Measurements from ENCODE around the gene DOK4.

Gene DOK4

DNA sequence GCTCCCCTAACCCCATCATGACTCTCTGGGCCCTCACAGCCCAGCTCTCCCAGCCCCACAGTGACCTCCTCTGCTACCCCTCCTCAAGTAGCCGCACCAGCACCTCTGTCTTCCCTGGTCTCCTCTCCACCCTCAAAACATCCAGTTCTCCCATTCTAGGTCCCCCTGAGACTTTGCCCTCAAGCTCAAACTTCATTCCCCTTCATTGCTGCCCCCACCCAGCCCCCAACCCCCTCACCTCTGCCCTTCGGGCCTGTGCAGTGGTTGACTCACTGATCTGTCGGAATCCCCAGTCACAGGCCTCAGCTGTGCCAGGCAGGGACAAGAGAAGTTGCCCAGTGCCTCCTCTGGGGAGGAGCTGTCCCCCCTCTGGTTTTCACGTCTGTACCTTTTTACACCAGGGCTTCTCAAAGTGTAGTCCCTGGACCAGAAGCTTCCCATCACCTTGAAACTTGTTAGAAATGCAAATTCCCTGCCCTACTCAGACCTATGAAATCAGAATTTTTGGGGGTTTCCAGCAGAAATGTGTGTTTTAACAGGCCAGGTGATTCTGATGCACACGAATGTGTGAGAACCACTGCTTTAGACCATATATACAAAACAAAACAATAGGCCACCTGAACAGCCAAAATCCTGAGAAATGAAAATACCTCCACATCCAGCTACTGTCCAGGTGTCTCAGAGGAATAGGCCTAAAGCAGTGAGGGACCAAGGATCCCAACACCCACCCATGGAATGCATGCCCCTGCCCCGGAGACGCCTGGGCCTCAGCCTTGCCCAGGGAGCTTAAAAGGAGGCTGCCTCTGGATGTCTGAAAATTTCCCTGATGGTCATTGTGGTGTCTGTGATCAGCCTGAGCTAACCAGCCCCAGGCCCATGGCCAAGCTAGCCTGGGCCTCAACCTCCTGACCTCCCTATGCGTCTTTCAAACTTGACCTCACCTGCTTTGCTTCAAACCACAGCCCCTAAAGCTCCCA is 853 bp upstream of the DOK4 start:
- H3K9ac ChIP-seq (ENCODE audit: low read length), result no peak overlapping the region
- H3K27me3 ChIP-seq (ENCODE audit: control insufficient read depth, insufficient read depth, low read length), result no peaks in the 10 kb centered on the region
- no peaks in the 10 kb centered on the region for H3K9me3 ChIP-seq (ENCODE audit: control insufficient read depth, low read length)
- H3K4me3 ChIP-seq (ENCODE audit: low read length), result no peak overlapping the region
- H3K36me3 ChIP-seq (ENCODE audit: control insufficient read depth, insufficient read depth, low read length), result no peaks in the 10 kb centered on the region
- H3K4me1 ChIP-seq (ENCODE audit: control insufficient read depth, insufficient read depth, low read length), result peaks cover 29% of the 10 kb centered on the region

DNA sequence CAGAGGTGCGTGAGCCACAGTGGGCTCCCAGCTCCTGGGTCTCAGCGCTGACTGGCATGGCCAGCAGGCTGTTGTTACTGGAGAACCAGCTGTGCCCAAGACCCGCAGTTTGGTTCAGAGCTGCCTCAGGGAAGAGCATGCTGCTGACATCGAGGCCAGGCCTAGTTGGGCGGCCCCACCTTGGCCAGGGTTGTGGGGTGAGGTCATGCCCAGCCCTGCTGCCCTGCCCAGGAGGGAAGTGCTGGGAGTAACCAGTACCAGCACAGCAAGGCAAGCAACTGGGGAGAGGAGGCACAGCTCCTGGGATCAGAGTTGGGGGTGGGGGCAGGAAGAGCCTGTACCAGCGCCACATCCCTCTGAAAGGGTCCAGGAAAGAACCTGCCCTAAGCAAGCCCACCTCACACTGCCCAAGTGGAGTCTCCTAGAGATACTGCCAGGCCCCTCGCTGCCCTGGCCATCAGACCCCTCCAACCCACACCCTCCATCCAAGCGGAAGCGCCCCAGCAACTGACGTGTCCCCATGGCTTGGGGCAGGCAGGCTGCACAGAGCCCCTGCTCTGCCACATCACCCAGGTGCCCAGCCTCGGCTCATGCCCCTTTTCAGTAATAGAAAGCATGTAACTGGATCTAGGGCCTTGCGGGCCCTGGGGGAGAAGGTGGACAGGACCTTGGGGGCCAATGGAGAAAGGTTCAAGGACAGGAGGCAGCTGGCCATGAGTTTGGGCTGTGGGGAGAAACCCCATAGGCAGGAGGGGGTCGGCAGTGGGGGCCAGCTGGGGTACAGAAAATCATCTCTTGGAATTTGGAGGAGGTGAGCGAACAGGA is 990 bp downstream of the DOK4 start:
- peak overlapping the region; percentile 69 for H3K4me3 ChIP-seq (ENCODE audit: low read length)
- peaks cover 42% of the 10 kb centered on the region for H3K4me1 ChIP-seq (ENCODE audit: control insufficient read depth, insufficient read depth, low read length)
- no peaks in the 10 kb centered on the region for H3K36me3 ChIP-seq (ENCODE audit: control insufficient read depth, insufficient read depth, low read length)
- H3K9me3 ChIP-seq (ENCODE audit: control insufficient read depth, low read length), result no peaks in the 10 kb centered on the region
- H3K27me3 ChIP-seq (ENCODE audit: control insufficient read depth, insufficient read depth, low read length), result no peaks in the 10 kb centered on the region
- H3K9ac ChIP-seq (ENCODE audit: low read length), result peak overlapping the region; percentile 96

DNA sequence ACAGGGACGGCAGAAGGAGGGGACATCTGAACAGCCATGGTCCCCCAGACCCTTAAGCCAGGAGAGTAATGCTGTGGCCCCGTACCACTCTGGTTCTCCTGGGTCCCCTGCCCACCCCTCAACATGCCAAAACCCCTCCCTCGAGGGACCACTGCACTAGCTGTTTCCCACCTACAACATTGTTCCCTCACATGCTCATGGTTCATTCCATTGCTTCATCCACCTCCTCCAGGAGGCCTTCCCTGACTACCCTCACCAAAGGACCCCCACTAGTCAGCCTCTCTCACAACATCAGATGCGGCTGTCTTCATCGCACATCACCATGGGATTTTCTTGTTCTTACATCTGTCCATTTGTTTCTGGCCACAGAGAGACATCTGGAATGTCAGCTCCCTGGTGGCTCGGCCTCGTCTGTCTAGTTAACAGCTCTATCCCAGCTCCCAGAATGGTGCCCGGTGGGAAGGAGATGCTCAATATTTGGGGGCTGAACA is 1.7 kb downstream of the DOK4 start:
- peak overlapping the region; percentile 69 for H3K4me3 ChIP-seq (ENCODE audit: low read length)
- no peaks in the 10 kb centered on the region for H3K36me3 ChIP-seq (ENCODE audit: control insufficient read depth, insufficient read depth, low read length)
- no peaks in the 10 kb centered on the region for H3K9me3 ChIP-seq (ENCODE audit: control insufficient read depth, low read length)
- H3K9ac ChIP-seq (ENCODE audit: low read length), result peak overlapping the region; percentile 96
- H3K27me3 ChIP-seq (ENCODE audit: control insufficient read depth, insufficient read depth, low read length), result no peaks in the 10 kb centered on the region
- H3K4me1 ChIP-seq (ENCODE audit: control insufficient read depth, insufficient read depth, low read length), result peaks cover 49% of the 10 kb centered on the region

DNA sequence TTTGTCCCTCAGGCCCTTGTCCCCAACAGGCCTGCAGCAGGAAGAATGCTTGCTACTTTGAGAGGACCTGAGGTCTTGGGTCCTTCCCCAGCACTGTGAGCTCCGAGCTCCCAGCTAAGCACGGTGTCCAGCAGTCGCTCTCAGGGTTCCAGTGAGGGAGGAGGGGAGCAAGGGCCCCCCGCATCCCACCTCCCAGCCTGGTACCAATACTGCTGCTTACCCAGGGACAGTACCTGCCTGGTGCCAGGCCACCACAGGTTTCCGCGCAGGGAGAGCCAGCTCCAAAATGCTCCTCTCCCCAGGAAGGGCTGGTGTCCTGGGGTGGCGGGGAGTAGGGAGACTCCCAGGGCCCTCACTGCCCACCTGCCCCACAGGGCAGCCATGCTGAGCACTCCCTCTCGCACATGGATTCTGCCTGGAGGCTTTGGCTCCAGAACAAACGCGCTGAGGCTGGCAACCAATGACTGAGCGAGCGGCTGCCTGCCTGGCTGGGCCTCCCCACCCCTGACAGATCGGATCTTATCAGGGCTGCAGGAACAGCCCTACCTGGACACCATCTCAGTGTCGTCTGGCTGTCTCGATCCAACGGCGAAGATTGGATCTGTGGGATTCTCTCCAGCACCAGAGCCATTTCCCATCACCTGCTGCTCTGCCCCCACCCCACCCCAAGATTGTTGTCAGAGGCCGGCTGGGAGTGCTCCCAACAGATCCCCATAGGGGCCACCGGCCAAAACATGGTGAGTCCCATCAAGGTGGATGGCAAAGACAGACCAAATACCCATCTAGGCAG is 2.4 kb downstream of the DOK4 start:
- Histone ChIP-seq H3K27me3 (ENCODE audit: control insufficient read depth, insufficient read depth, low read length) (no peaks in the 10 kb centered on the region), H3K4me3 (ENCODE audit: low read length) (no peak overlapping the region), H3K4me1 (ENCODE audit: control insufficient read depth, insufficient read depth, low read length) (peaks cover 55% of the 10 kb centered on the region), H3K9ac (ENCODE audit: low read length) (peak overlapping the region; percentile 31), H3K9me3 (ENCODE audit: control insufficient read depth, low read length) (no peaks in the 10 kb centered on the region), H3K36me3 (ENCODE audit: control insufficient read depth, insufficient read depth, low read length) (no peaks in the 10 kb centered on the region)

DNA sequence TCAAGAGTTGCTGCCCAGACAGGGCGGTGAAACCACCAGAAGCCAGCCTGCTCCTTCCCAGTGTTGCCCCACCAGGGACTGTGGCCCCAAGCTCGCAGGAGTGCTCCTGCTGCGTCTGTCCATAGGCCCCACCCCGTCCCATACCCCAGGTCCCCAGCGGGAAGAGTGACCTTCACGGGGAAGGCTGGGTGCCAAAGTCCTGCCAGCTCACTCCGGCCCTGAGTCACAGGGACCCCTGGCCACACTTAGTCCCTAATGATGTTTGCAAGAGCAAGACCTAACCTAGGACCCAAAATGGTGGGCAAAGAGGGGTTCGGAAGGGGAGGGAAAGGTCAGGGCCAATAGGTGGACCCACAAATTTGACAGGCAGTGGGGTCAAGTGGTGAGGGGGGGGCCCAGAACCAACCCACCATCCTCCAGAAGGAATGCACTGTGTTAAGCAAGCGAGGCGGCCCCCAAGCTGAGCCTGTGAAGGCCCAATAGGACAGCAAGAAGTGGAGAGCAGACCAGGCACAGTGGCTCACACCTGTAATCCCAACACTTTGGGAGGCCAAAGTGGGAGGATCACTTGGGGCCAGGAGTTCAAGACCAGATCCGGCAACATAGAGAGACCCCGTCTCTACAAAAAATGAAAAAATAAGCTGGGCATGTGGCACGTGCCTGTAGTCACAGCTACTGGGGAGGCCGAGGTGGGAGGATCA is 3.3 kb downstream of the DOK4 start:
- H3K4me3 ChIP-seq (ENCODE audit: low read length), result no peak overlapping the region
- H3K36me3 ChIP-seq (ENCODE audit: control insufficient read depth, insufficient read depth, low read length), result no peaks in the 10 kb centered on the region
- no peaks in the 10 kb centered on the region for H3K9me3 ChIP-seq (ENCODE audit: control insufficient read depth, low read length)
- H3K4me1 ChIP-seq (ENCODE audit: control insufficient read depth, insufficient read depth, low read length), result peaks cover 65% of the 10 kb centered on the region
- no peak overlapping the region for H3K9ac ChIP-seq (ENCODE audit: low read length)
- H3K27me3 ChIP-seq (ENCODE audit: control insufficient read depth, insufficient read depth, low read length), result no peaks in the 10 kb centered on the region

DNA sequence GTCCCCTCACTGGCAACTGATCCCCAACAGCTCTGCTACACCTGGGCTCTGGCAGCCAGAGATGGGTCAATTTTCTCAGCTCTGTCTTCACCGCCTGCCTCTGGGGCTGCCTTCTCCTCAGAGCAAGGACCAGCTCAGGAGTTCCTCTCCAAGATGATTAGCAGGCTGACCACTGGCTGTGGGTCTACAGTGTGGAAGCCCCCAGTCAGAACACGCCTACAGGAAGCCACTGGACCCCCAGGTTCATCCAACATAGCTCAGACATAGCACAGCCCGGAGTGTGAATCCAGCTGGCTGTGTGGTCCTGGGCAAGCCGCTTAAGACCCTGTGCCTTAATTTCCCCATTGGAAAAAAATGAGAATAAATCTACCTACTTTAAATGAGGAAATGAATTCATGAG is 4.9 kb downstream of the DOK4 start:
- Histone ChIP-seq H3K4me1 (ENCODE audit: control insufficient read depth, insufficient read depth, low read length) (peaks cover 73% of the 10 kb centered on the region), H3K36me3 (ENCODE audit: control insufficient read depth, insufficient read depth, low read length) (no peaks in the 10 kb centered on the region), H3K27me3 (ENCODE audit: control insufficient read depth, insufficient read depth, low read length) (no peaks in the 10 kb centered on the region), H3K4me3 (ENCODE audit: low read length) (no peak overlapping the region), H3K9me3 (ENCODE audit: control insufficient read depth, low read length) (no peaks in the 10 kb centered on the region), H3K9ac (ENCODE audit: low read length) (peak overlapping the region; percentile 63)

DNA sequence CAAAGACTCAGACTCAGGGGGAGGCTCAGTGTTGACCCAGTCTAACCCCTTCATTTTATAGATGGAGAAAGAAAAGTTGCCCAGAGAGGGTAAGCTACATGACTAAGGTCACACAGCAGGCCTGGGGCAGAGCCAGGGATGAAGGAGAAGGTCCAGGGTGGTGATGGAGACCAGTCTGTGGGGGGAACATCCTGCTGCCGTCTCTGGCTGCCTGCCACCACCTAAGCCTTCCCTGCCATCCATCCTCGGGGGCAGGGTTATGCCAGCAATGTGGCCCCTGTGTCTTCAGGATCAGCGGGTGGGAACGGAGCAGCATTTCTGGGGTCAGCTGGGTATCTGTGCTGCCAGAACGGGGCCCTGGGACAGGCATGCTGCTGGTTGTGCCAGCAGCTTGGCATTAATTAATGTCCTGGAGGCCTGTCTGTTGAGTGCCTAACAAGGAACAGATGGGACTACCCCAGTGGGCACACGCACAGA is 5.5 kb downstream of the DOK4 start:
- Histone ChIP-seq H3K4me3 (ENCODE audit: low read length) (no peak overlapping the region), H3K9ac (ENCODE audit: low read length) (peak overlapping the region; percentile 63), H3K36me3 (ENCODE audit: control insufficient read depth, insufficient read depth, low read length) (peaks cover 4% of the 10 kb centered on the region), H3K27me3 (ENCODE audit: control insufficient read depth, insufficient read depth, low read length) (no peaks in the 10 kb centered on the region), H3K9me3 (ENCODE audit: control insufficient read depth, low read length) (no peaks in the 10 kb centered on the region), H3K4me1 (ENCODE audit: control insufficient read depth, insufficient read depth, low read length) (peaks cover 77% of the 10 kb centered on the region)

DNA sequence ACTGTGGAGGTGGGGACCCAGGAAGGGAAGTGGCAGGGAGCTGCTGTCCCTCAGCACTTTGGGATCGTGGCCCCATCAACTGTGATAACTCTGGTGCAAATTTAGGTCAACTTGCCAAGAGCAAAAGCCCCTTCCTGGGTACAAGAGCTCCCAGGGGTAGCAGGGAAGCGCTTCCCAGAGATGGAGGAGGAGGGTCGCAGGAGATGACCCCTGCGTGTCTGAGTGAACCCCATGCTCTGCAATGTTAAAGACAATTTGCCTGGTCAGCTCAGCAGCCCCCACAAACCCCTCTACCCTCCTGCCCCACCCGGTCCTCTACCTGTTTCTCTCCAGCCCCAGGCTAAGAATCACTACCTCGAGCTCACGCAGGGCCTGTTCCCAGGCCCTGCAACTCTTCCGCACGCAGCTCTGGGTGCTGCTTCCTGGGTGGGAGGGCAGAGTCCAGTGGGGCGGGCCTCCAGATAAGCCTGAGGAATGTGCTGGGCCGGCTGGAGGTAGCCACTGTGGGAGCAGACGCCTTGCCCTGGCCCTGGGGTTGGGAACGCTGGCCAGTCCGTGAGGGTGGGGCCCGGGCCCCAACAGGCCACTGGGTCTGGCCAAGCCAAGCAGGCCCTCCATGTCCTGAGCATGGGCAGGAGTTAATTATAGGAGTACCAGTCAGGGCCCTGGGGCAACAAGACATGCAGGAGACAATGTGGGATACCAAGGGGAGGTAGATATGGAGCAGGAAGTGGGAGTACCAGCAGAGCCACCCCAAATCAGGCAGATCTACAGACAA is 6.1 kb downstream of the DOK4 start:
- Histone ChIP-seq H3K4me3 (ENCODE audit: low read length) (peak overlapping the region; percentile 57), H3K9ac (ENCODE audit: low read length) (peak overlapping the region; percentile 63), H3K36me3 (ENCODE audit: control insufficient read depth, insufficient read depth, low read length) (peaks cover 4% of the 10 kb centered on the region), H3K4me1 (ENCODE audit: control insufficient read depth, insufficient read depth, low read length) (peaks cover 72% of the 10 kb centered on the region), H3K9me3 (ENCODE audit: control insufficient read depth, low read length) (no peaks in the 10 kb centered on the region), H3K27me3 (ENCODE audit: control insufficient read depth, insufficient read depth, low read length) (no peaks in the 10 kb centered on the region)

DNA sequence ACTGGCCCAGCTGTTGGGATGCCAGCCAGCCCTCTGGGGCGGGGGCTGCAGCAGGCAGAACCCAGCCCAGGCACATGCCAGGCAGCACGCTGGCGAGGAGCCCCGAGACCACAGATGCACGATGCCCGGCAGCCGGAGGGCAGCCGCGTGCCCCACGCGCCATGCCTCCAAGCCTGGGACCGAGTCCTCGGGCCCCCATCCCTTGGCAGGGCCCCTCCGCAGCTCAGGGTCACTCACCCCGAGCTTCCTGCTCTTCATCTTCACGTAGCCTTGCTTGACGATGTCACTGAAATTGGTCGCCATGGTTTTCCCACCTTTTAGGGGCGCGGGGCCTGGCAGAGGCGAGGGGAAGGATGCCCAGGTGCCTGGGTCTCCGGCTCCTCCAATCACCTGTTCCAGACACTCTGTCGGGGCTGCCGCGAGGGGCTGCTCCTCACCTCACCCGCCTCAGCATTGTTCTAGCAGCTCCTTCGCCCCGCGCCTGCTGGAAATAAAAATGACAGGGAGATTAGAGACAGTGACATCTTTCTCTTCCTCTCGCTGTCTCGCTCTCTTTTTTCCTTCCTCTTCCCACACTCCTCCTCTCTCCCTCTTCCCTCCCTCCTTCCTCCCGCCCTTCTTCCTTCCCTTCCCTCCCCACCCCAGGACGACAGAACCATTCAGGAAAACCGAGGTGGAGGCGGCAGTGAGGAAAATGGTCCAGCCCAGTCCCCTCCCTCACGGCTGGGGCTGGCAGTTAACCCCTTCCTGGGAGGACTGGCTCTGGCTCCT is 6.9 kb downstream of the DOK4 start:
- Histone ChIP-seq H3K9ac (ENCODE audit: low read length) (peak overlapping the region; percentile 63), H3K9me3 (ENCODE audit: control insufficient read depth, low read length) (no peaks in the 10 kb centered on the region), H3K36me3 (ENCODE audit: control insufficient read depth, insufficient read depth, low read length) (peaks cover 8% of the 10 kb centered on the region), H3K4me1 (ENCODE audit: control insufficient read depth, insufficient read depth, low read length) (peaks cover 64% of the 10 kb centered on the region), H3K27me3 (ENCODE audit: control insufficient read depth, insufficient read depth, low read length) (no peaks in the 10 kb centered on the region), H3K4me3 (ENCODE audit: low read length) (peak overlapping the region; percentile 57)
